Omental fat pad (tissue), 4 donors: ENCODE data around the gene GALNT18. TPM values are rescaled to one million over a fixed set of nuclear protein-coding genes. Genes with fewer than 3 reads are reported as not detected.

Experiments
- ATAC-seq: fragments of 150-250 bp; one replicate; pipeline ENCODE4 v1.9.1; 2016; ENCODE audit warnings: mild to moderate bottlenecking, moderate library complexity; ENCODE audit not compliant: low FRiP score
- DNase-seq: peaks from one replicate; pipeline ENCODE4 v3.0.0-alpha.2; 2019; ENCODE audit warnings: low spot score
- total RNA-seq, 4 donors: library from RNA; depleted of rRNA; stranded (reverse); fragments of >200 nt; gene quantifications; one replicate each; pipeline ENCODE4 v1.1.0, GENCODE V29; 2016
- TF ChIP-seq, protein P1 (sequence below), 3 donors: fragments of 450-650 bp; IDR thresholded peaks; one replicate each; pipeline ENCODE4 v1.5.1; 2016 to 2017; ENCODE audit warnings: antibody characterized with exemption in 3 of 3, mild to moderate bottlenecking in 3 of 3, moderate library complexity in 2 of 3

GALNT18 gene
- total RNA-seq, 4 donors from 2014 or later: 21.0 to 47.4 (median 35.7) TPM

DNA sequence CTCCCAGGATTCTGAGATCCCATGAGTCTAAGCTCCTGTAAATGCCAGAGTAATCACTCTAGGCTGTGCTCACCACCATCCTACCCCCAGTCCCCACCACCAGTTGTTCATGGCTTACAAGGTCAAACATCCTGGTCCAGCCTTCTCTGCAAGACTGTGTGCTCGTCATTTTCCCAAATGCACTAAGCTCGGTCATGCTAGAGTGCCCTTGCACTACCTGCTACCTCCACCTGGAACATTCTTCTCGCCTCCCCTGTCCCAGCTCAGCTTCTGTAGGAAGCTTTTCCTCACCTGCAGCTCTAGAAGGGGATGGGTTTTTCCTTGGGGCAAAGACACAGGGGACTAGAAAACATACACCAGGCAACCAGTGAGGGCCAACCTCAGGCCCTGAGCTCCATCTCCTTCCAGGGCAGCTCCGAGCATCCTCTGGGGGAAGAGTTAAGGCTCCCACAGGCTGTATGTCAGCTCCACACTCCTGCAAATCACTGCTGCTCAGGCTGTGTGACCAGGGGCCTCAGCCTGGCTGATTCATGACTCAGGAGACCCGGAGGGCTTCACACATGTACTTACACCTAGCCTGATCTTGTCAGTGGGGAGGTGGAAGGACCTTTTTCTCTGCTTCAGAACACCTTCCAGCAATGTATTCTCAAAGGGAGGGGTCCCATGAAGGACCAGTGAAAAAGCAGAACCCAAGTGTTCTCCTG, 231.6 kb downstream of the GALNT18 start:
- DNase-seq: no peak
- TF ChIP-seq, protein P1, sequence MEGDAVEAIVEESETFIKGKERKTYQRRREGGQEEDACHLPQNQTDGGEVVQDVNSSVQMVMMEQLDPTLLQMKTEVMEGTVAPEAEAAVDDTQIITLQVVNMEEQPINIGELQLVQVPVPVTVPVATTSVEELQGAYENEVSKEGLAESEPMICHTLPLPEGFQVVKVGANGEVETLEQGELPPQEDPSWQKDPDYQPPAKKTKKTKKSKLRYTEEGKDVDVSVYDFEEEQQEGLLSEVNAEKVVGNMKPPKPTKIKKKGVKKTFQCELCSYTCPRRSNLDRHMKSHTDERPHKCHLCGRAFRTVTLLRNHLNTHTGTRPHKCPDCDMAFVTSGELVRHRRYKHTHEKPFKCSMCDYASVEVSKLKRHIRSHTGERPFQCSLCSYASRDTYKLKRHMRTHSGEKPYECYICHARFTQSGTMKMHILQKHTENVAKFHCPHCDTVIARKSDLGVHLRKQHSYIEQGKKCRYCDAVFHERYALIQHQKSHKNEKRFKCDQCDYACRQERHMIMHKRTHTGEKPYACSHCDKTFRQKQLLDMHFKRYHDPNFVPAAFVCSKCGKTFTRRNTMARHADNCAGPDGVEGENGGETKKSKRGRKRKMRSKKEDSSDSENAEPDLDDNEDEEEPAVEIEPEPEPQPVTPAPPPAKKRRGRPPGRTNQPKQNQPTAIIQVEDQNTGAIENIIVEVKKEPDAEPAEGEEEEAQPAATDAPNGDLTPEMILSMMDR (IDR thresholded peaks at IDR 0.05): no peak
- ATAC-seq: no peak

DNA sequence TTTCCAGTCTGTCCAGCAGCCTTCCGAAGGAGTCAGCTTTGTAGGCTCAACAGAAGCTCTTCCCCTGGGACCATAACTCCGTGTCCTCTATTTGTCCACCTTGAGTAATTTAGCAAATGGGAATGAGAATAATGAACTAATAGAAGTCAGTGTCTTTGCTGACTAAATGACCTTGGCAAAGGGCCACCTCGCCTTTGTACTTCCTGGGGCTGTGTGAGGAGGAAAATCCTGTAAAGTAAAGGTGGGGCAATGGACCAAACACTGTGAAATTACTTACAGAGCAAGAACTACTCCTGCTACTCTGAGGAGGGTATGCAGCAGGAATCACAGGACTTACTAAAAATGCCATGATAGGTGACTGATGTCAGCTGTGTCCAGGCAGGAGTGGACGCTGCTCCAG, 232.6 kb downstream of the GALNT18 start:
- no peak for ATAC-seq

DNA sequence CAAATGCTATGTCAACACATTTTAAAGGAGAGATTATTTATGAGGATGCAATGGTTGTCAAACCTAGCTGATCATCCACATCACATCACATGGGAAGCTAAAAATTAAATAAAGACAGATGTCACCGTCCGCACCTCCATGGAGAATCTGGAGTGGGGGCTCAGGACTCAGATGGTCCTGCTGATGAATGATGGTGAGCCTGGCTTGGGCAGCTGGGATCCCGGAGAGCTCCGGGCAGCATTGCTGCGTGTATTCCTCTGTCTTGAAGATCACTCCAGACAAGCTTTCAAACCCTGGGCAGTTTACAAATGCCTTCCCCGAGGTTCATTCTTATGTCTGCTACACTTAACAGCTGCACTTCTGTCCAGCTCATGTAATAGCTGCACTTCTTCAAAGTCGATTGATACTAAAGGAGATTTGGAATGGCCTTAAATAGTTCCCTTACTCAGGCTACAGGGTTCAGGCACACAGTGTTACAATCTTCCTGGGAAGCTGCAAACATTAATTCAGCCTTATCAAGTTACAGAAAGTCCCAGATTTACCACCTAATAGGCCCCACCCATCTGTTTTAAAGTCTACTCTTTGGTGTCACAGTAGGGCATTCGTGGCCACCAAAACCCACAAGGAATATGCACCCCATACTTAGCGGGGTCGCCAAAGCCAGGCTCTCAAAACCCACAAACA, 234.0 kb downstream of the GALNT18 start:
- ATAC-seq (no peak), DNase-seq (no peak)
- TF ChIP-seq, protein P1 (IDR thresholded peaks at IDR 0.05): no peak

More for the DNA sequence above, 232.6 kb downstream of the GALNT18 start:
- TF ChIP-seq, protein P1 (IDR thresholded peaks at IDR 0.05): no peak
- no peak for DNase-seq

DNA sequence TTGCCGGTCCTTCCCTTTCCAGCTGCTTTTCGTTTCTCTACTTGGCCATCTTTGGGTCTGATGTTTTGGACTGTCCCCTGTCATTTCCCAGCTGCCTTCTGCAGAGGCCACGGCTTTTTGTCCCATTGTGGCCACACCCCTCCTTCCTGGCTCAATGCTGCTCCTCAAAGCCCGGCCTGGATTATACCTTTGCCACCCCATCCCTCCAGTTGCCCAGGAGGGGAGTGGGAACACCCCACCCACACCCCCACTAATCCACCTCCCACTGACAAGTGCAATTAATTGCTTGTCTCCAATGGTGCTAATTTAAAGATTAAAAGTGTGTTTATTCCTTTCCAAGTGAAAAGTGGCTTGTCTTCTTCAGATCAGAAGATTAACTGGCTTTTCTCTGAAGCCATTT, 234.6 kb downstream of the GALNT18 start:
- TF ChIP-seq, protein P1 (IDR thresholded peaks at IDR 0.05): no peak
- no peak for DNase-seq
- no peak for ATAC-seq

DNA sequence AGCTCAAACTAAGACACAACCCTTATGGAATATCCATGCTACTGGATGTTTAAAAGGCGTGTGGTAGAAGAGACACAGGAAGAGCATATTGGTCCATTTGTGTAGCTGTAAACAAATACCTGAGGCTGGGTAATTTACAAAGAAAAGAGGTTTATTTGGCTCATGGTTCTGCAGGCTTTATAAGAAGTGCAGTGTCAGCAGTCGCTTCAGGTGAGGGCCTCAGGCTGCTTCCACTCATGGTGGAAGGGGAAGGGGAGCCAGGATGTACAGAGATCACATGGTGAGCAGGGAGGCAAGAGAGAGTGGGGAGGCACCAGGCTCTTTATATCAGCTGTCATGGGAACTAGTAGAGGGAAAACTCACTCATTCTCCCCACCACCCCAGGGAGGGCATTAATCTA, 237.0 kb downstream of the GALNT18 start:
- DNase-seq: no peak
- no peak for ATAC-seq
- TF ChIP-seq, protein P1 (IDR thresholded peaks at IDR 0.05): no peak

DNA sequence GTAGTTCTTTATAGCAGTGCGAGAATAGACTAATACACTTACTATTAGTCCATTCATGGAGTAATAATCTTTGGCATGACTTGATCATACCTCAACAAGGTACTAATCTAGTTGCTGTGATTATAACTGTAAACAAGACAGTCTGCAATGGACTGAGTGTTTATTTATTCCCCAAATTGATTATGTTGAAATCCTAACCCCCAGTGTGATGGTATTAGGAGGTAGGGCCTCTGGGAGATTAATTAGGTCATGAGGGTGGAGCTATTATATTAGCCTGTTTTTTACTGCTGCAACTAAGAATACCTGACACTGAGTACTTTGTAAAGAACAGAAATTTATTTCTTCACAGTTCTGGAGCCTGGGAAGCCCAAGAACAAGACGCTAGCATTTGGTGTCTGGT, 237.8 kb downstream of the GALNT18 start:
- no peak for DNase-seq
- TF ChIP-seq, protein P1 (IDR thresholded peaks at IDR 0.05): no peak
- ATAC-seq: no peak
